ENCODE data around the gene FLAD1. TPM values are rescaled to one million over a fixed set of nuclear protein-coding genes. Genes with fewer than 3 reads are reported as not detected.

The FLAD1 gene
- total RNA-seq, 1 donor from 2014 or later = 41.9 TPM

DNA sequence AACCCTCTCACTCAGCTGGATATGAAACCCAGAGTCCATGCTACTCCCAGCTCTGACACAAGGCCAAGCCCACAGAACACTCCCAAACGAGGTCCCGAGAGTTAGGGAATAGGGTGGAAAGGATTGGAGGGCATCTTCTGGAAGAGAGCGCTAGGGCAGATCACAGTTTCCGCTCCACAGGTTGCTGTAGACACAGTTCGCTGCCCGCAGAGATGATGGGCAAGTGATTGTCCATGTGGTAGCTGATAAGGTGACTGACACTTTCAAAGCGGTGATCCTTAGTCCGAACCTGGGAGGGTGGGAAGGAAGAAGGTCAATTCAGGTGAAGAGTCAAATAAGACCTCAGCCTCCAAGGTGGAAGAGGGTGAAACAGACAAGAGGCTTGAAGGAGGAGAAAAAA is 19.5 kb upstream of the FLAD1 start:
- DNase-seq (ENCODE audit: low read depth) = no peak

GRCh38 chr1:154964359-154964758 is 18.8 kb upstream of the FLAD1 start:
- TF ChIP-seq CTCF (conservative IDR thresholded peaks at IDR 0.05; ENCODE audit: low read depth, low read length) = no peak
- H3K4me3 ChIP-seq (ENCODE audit: low read depth, low read length) = no peak overlapping the region

More for the DNA sequence above, 19.5 kb upstream of the FLAD1 start:
- H3K4me3 ChIP-seq (ENCODE audit: low read depth, low read length) = no peak overlapping the region
- TF ChIP-seq CTCF (conservative IDR thresholded peaks at IDR 0.05; ENCODE audit: low read depth, low read length) = no peak

GRCh38 chr1:154966111-154966510 is 17.0 kb upstream of the FLAD1 start:
- no peak for TF ChIP-seq CTCF (conservative IDR thresholded peaks at IDR 0.05; ENCODE audit: low read depth, low read length)
- H3K4me3 ChIP-seq (ENCODE audit: low read depth, low read length) = no peak overlapping the region
- DNase-seq (ENCODE audit: low read depth) = no peak

More at GRCh38 chr1:154964359-154964758, 18.8 kb upstream of the FLAD1 start:
- DNase-seq (ENCODE audit: low read depth) = no peak

- TF ChIP-seq CTCF (conservative IDR thresholded peaks at IDR 0.05; ENCODE audit: low read depth, low read length) = no peak
- DNase-seq (ENCODE audit: low read depth) = no peak
- H3K4me3 ChIP-seq (ENCODE audit: low read depth, low read length) = no peak overlapping the region
Measured at GRCh38 chr1:154967331-154967950, 15.7 kb upstream of the FLAD1 start.

- TF ChIP-seq CTCF (conservative IDR thresholded peaks at IDR 0.05; ENCODE audit: low read depth, low read length) = no peak
- DNase-seq (ENCODE audit: low read depth) = no peak
- H3K4me3 ChIP-seq (ENCODE audit: low read depth, low read length) = peak overlapping the region; percentile 54
Measured at GRCh38 chr1:154968731-154969130, 14.4 kb upstream of the FLAD1 start.

- DNase-seq (ENCODE audit: low read depth) = no peak
- TF ChIP-seq CTCF (conservative IDR thresholded peaks at IDR 0.05; ENCODE audit: low read depth, low read length) = no peak
- H3K4me3 ChIP-seq (ENCODE audit: low read depth, low read length) = peak overlapping the region; percentile 54
Measured at GRCh38 chr1:154969246-154969645, 13.9 kb upstream of the FLAD1 start.

DNA sequence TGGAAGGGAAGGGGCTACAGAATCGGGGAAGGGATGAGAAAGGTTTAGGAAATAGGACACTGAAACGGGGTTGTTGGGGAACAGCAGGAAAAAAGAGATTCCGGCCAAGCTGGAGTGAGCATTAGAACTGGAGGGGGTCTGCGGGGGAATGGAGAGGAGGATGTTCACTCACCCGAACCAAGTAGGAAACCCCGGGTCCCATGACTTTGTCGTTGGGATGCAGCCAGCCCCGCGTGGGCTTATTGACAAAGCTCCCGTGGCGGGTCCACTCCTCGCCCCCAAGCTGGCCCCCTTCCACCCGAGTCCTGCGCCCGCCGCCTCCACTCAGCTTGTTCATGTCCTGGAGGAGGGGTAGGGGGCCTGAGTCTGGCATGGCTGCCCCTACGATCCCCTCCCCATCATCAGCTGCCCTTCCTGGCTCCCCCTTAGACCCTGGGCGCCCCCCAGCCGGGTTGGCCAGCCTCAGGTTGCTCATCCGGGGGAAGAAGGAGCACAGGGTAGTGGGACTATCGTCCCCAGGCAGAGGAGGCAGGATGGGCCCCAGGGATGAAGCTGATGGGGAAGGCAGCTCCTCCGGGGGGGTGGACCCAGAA is 13.2 kb upstream of the FLAD1 start:
- TF ChIP-seq CTCF (conservative IDR thresholded peaks at IDR 0.05; ENCODE audit: low read depth, low read length) = no peak
- no peak for DNase-seq (ENCODE audit: low read depth)

More for the DNA sequence above, 13.2 kb upstream of the FLAD1 start:
- H3K4me3 ChIP-seq (ENCODE audit: low read depth, low read length) = peak overlapping the region; percentile 54
